Measurements from ENCODE around the gene AUTS2.
"Not testable (repeated sequence)": the region's sequence is repeated elsewhere in the genome, so short reads cannot be mapped to it uniquely, and the experiment has no call there.

AUTS2 gene

GRCh38 chr7:70630818-70631457, 1032.7 kb downstream of the AUTS2 start:
- DNase-seq (ENCODE audit: low read depth) = no peak

- DNase-seq (ENCODE audit: low read depth) = no peak
Observed at GRCh38 chr7:70631718-70632117, 1033.4 kb downstream of the AUTS2 start.

- DNase-seq (ENCODE audit: low read depth) = no peak
Observed at GRCh38 chr7:70632400-70632799, 1034.1 kb downstream of the AUTS2 start.

- DNase-seq (ENCODE audit: low read depth) = no peak
Observed at GRCh38 chr7:70634071-70634470, 1035.8 kb downstream of the AUTS2 start.

- DNase-seq (ENCODE audit: low read depth) = no peak
Observed at GRCh38 chr7:70634610-70635068, 1036.4 kb downstream of the AUTS2 start.

- DNase-seq (ENCODE audit: low read depth) = no peak
Observed at GRCh38 chr7:70635633-70636032, 1037.4 kb downstream of the AUTS2 start.

GRCh38 chr7:70636169-70636568, 1037.9 kb downstream of the AUTS2 start:
- no peak for DNase-seq (ENCODE audit: low read depth)

GRCh38 chr7:70637726-70638125, 1039.5 kb downstream of the AUTS2 start:
- no peak for DNase-seq (ENCODE audit: low read depth)

- no peak for DNase-seq (ENCODE audit: low read depth)
Observed at GRCh38 chr7:70638158-70639107, 1040.2 kb downstream of the AUTS2 start.

- DNase-seq (ENCODE audit: low read depth) = no peak
Observed at GRCh38 chr7:70640266-70640833, 1042.1 kb downstream of the AUTS2 start.

- DNase-seq (ENCODE audit: low read depth) = no peak
Observed at GRCh38 chr7:70641882-70642281, 1043.6 kb downstream of the AUTS2 start.

- DNase-seq (ENCODE audit: low read depth) = no peak
Observed at GRCh38 chr7:70645279-70645678, 1047.0 kb downstream of the AUTS2 start.

GRCh38 chr7:70645876-70646351, 1047.6 kb downstream of the AUTS2 start:
- no peak for DNase-seq (ENCODE audit: low read depth)

- DNase-seq (ENCODE audit: low read depth) = no peak
Observed at GRCh38 chr7:70646536-70647248, 1048.4 kb downstream of the AUTS2 start.

- no peak for DNase-seq (ENCODE audit: low read depth)
Observed at GRCh38 chr7:70647801-70648498, 1049.7 kb downstream of the AUTS2 start.

GRCh38 chr7:70648499-70648861, 1050.2 kb downstream of the AUTS2 start:
- not testable (repeated sequence) for DNase-seq (ENCODE audit: low read depth)

- no peak for DNase-seq (ENCODE audit: low read depth)
Observed at GRCh38 chr7:70649323-70649722, 1051.0 kb downstream of the AUTS2 start.

- no peak for DNase-seq (ENCODE audit: low read depth)
Observed at GRCh38 chr7:70654146-70654545, 1055.9 kb downstream of the AUTS2 start.

- no peak for DNase-seq (ENCODE audit: low read depth)
Observed at GRCh38 chr7:70654979-70655378, 1056.7 kb downstream of the AUTS2 start.

GRCh38 chr7:70655694-70656093, 1057.4 kb downstream of the AUTS2 start:
- no peak for DNase-seq (ENCODE audit: low read depth)

GRCh38 chr7:70657571-70657970, 1059.3 kb downstream of the AUTS2 start:
- DNase-seq (ENCODE audit: low read depth) = no peak

Data from HS-5 (cell line).